Measurements from ENCODE around the gene CLASP1. TPM values are rescaled to one million over a fixed set of nuclear protein-coding genes. Genes with fewer than 3 reads are reported as not detected.

Gene CLASP1
- total RNA-seq, 2 experiments from 2014 or later, result 58.0 to 58.5 TPM

DNA sequence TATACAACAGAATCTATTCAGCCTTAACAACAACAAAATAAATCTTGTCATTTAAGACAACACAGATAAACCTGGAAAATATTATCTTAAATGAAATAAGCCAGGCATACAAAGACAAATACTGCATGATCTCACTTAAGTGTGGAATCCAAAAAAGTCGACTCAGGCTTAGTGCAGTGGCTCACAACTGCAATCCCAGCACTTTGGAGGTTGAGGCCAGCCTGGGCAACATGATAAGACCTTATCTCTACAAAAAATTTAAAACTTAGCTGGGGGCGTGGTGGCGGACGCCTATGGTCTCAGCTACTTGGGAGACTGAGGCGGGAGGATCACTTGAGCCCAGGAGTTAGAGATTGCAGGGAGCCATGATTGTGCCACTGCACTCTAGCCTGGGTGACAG is 193.8 kb downstream of the CLASP1 start:
- intact Hi-C loops (cut with DNase I, micrococcal nuclease), result loop anchor here in 1 of 2 experiments (5.0 kb wide), 1 partner anchor 53 kb away; no protein-coding TSS in a partner anchor
- TF ChIP-seq, protein P1, sequence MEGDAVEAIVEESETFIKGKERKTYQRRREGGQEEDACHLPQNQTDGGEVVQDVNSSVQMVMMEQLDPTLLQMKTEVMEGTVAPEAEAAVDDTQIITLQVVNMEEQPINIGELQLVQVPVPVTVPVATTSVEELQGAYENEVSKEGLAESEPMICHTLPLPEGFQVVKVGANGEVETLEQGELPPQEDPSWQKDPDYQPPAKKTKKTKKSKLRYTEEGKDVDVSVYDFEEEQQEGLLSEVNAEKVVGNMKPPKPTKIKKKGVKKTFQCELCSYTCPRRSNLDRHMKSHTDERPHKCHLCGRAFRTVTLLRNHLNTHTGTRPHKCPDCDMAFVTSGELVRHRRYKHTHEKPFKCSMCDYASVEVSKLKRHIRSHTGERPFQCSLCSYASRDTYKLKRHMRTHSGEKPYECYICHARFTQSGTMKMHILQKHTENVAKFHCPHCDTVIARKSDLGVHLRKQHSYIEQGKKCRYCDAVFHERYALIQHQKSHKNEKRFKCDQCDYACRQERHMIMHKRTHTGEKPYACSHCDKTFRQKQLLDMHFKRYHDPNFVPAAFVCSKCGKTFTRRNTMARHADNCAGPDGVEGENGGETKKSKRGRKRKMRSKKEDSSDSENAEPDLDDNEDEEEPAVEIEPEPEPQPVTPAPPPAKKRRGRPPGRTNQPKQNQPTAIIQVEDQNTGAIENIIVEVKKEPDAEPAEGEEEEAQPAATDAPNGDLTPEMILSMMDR (IDR thresholded peaks at IDR 0.05), result no peak
- Mint-ChIP-seq H3K4me3 (no peak overlapping the region), H3K9me3 (no peaks in the 10 kb centered on the region), H3K36me3 (ENCODE audit: low read depth) (peaks cover 99% of the 10 kb centered on the region), H3K27ac (no peak overlapping the region), H3K27me3 (no peaks in the 10 kb centered on the region), H3K4me1 (ENCODE audit: low read depth) (no peaks in the 10 kb centered on the region)
- no peaks in the 10 kb centered on the region for H3K9me3 ChIP-seq (ENCODE audit: control insufficient read depth in 1 of 2, insufficient read depth in 1 of 2, low read length in 2 of 2)
- no peaks in the 10 kb centered on the region for H3K4me1 ChIP-seq (ENCODE audit: insufficient read depth, low read length)
- no peaks in the 10 kb centered on the region for H3K27me3 ChIP-seq (ENCODE audit: control insufficient read depth in 1 of 2, insufficient read depth in 2 of 2, low read length in 2 of 2)
- no peak overlapping the region for H3K4me3 ChIP-seq (ENCODE audit: low read length)
- peaks cover 55% of the 10 kb centered on the region for H3K36me3 ChIP-seq (ENCODE audit: insufficient read depth, low read length)
- POLR2A ChIA-PET, result no interaction called here
- no peak overlapping the region for H3K27ac ChIP-seq (ENCODE audit: low read depth in 1 of 2, low read length in 2 of 2)
- DNase-seq (no peak), ATAC-seq (ENCODE audit: poor library complexity) (no peak)
- CTCF ChIA-PET, result no interaction called here

DNA sequence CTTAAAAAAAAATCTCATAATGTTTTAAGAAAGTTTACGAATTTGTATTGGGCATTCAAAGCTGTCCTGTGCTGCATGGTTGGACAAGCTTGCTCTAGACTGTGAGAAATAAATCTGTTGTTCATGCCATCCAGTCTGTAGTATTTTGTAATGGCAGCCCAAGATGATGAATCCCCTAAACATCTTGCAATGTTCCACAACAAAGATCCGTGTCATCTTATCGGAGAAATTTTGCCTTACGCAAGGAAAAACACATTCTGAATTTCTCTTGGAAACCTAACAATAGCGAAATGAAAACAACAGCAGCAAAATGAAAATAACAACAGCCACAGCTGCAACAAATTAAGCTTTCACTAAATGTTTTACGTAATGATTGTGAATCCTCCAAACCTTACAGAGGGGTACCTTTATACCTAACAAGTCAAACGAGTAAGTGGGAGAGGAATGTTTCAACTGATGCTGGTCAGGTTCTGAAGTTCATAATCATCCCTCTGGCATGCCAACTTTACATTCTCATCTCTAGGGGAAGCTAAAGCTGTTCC is 194.6 kb downstream of the CLASP1 start:
- Mint-ChIP-seq H3K4me1 (ENCODE audit: low read depth) (no peaks in the 10 kb centered on the region), H3K36me3 (ENCODE audit: low read depth) (peaks cover 99% of the 10 kb centered on the region), H3K27ac (no peak overlapping the region), H3K4me3 (no peak overlapping the region), H3K27me3 (no peaks in the 10 kb centered on the region), H3K9me3 (no peaks in the 10 kb centered on the region)
- intact Hi-C loops (cut with DNase I, micrococcal nuclease), result loop anchor here in 1 of 2 experiments (5.0 kb wide), 1 partner anchor 52 kb away; no protein-coding TSS in a partner anchor
- ATAC-seq (ENCODE audit: poor library complexity) (no peak), DNase-seq (no peak)
- peaks cover 55% of the 10 kb centered on the region for H3K36me3 ChIP-seq (ENCODE audit: insufficient read depth, low read length)
- no peak overlapping the region for H3K4me3 ChIP-seq (ENCODE audit: low read length)
- TF ChIP-seq, protein P1 (IDR thresholded peaks at IDR 0.05), result no peak
- H3K4me1 ChIP-seq (ENCODE audit: insufficient read depth, low read length), result no peaks in the 10 kb centered on the region
- ChIA-PET POLR2A (no interaction called here), CTCF (no interaction called here)
- H3K27ac ChIP-seq (ENCODE audit: low read depth in 1 of 2, low read length in 2 of 2), result no peak overlapping the region
- no peaks in the 10 kb centered on the region for H3K9me3 ChIP-seq (ENCODE audit: control insufficient read depth in 1 of 2, insufficient read depth in 1 of 2, low read length in 2 of 2)
- no peaks in the 10 kb centered on the region for H3K27me3 ChIP-seq (ENCODE audit: control insufficient read depth in 1 of 2, insufficient read depth in 2 of 2, low read length in 2 of 2)

DNA sequence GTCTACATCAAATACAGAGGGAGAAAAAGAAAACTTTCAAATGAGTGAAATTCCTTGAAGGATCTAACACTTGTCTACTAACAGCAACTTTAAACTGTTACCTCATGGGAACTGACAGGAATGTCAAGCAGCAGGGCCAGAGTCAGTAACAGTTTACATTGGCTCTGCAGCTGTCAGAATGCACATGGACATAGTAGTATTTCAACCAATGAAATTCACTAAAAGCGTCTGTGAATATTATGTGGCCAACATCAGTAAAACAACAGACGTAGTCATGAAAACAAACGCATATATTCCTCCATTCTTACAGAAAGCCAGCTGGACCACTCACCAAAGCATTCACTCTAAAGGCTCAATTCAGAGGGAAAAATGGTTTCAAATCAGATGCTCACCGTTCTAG is 197.9 kb downstream of the CLASP1 start:
- no peak overlapping the region for H3K4me3 ChIP-seq (ENCODE audit: low read length)
- no peaks in the 10 kb centered on the region for H3K27me3 ChIP-seq (ENCODE audit: control insufficient read depth in 1 of 2, insufficient read depth in 2 of 2, low read length in 2 of 2)
- H3K9me3 ChIP-seq (ENCODE audit: control insufficient read depth in 1 of 2, insufficient read depth in 1 of 2, low read length in 2 of 2), result no peaks in the 10 kb centered on the region
- TF ChIP-seq, protein P1 (IDR thresholded peaks at IDR 0.05), result no peak
- H3K36me3 ChIP-seq (ENCODE audit: insufficient read depth, low read length), result peaks cover 74% of the 10 kb centered on the region
- no peaks in the 10 kb centered on the region for H3K4me1 ChIP-seq (ENCODE audit: insufficient read depth, low read length)
- ChIA-PET POLR2A (no interaction called here), CTCF (no interaction called here)
- no peak overlapping the region for H3K27ac ChIP-seq (ENCODE audit: low read depth in 1 of 2, low read length in 2 of 2)
- peaks cover 99% of the 10 kb centered on the region for H3K36me3 Mint-ChIP-seq (ENCODE audit: low read depth)
- H3K4me3 Mint-ChIP-seq, result no peak overlapping the region
- no peak overlapping the region for H3K27ac Mint-ChIP-seq
- H3K4me1 Mint-ChIP-seq (ENCODE audit: low read depth), result no peaks in the 10 kb centered on the region
- ATAC-seq (ENCODE audit: poor library complexity) (no peak), DNase-seq (no peak)
- H3K27me3 Mint-ChIP-seq, result no peaks in the 10 kb centered on the region
- H3K9me3 Mint-ChIP-seq, result no peaks in the 10 kb centered on the region
- intact Hi-C loops (cut with DNase I, micrococcal nuclease), result no loop called here

Data from CD4-positive, alpha-beta T cell (primary cell).